GM21529 (cell line): Measurements from ENCODE around the gene FAM170B.
A peak's percentile ranks its signal among the peaks of the same experiment; 100 is the strongest.

Experiments
- ATAC-seq: cut with Tn5 transposase; IDR thresholded peaks from one replicate; pipeline ENCODE4 v1.9.1; 2021; ENCODE audit not compliant: unreplicated experiment

Gene FAM170B

GRCh38 chr10:49152663-49153062 is 18.8 kb upstream of the FAM170B start:
- ATAC-seq, result no peak

DNA sequence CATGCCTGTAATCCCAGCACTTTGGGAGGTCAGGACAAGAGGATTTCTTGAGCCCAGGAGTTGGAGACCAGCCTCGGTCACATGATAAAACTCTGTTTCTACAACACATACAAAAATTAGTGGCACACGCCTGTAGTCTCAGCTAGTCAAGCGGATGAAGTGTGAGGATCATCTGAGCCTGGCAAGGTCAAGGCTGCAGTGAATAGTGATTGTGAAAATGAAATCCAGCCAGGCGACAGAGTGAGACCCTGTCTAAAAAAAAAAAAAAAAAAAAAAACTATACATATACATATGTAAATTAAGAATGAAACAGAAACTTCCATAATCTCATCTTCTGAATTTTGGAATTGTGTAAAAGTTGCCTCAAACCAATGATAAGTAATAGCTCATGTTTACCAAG is 18.2 kb upstream of the FAM170B start:
- no peak for ATAC-seq

GRCh38 chr10:49151481-49151880 is 17.7 kb upstream of the FAM170B start:
- ATAC-seq, result no peak

GRCh38 chr10:49151025-49151445 is 17.2 kb upstream of the FAM170B start:
- no peak for ATAC-seq

DNA sequence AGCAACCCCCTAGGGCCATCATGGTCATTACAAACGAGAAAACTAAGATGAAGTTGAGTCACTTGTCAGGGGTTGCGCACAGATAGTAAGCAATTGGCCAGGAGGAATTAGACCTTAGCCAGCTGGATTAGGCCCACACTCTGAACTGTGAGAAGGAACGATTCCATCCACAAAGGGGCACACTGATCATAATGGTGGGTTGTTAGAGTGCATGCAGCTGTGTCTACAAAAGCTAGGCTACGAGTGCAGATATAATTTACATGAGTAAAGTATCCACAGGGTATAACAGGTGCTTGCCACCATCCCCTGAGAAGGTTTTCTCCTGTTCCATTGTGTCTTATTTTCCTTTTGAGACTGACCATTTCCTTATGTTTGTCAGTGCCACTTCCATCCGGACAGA is 16.6 kb upstream of the FAM170B start:
- ATAC-seq, result no peak

DNA sequence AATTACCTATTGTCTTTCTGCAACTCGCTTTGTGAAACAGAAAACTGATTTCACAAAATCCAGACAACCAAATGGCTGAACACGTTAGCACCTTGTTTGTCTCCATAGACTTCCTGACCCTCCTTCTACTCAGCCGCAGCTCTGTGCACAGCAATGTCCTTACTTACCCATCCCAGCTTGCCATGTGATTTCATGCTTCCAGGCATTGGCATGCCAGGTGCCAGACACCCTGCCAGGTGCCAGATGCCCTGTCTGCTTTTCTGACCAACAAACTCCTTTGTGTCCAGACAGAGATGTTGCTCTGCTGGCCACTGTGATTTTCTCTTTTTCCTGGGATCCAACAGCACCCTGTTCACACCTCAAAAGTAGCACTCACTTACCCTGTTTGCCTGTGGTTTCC is 16.1 kb upstream of the FAM170B start:
- ATAC-seq, result no peak

DNA sequence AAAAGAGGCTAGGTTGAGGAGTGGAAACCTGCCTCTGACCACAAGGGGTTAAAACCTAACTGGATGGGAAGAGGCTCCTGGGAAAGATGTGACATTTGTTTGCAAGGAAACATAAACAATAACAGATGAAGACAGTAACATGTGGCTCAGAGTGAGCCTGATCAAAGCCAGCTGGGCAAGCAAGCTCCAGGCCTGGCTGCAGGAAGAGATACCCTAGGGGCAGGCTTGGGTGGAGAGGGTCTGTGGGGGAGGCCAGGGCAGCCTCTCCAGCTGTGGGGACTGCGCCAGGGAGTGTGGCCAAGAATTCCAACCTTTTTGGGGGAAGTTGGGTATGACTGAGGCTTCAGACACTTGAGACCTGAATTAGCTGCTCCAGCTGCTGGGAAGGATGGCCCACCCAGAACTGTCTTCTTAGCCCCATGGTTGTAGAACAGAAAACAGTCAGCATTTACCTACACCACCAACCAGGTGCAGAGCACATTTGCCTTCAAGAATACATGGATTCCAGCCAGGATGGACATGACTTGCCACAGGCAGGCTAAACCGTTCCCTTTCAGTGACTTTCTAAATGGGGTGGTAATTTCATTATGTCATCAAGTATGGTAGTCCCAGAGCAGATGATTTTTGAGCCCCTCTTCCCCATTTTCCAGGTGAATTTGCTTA is 10.4 kb upstream of the FAM170B start:
- no peak for ATAC-seq

DNA sequence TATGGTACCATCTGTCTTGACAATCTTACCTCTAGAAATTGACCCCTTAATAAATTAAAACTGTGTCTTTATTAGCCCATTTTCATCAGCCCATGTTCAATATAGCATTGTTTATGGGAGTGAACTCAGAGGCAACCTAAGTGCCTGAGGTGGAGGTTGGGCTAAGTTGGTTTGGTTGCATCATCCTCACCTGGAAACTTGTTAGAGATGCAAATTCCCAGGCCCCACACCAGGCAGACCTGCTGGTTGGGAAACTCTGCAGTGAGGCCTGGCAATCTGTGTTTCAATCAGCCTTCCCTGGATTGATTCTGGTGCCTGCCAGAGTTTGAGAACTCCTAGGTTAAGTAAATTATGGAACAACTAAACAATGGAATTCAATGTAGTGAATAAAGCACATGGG is 9.4 kb upstream of the FAM170B start:
- ATAC-seq, result no peak

DNA sequence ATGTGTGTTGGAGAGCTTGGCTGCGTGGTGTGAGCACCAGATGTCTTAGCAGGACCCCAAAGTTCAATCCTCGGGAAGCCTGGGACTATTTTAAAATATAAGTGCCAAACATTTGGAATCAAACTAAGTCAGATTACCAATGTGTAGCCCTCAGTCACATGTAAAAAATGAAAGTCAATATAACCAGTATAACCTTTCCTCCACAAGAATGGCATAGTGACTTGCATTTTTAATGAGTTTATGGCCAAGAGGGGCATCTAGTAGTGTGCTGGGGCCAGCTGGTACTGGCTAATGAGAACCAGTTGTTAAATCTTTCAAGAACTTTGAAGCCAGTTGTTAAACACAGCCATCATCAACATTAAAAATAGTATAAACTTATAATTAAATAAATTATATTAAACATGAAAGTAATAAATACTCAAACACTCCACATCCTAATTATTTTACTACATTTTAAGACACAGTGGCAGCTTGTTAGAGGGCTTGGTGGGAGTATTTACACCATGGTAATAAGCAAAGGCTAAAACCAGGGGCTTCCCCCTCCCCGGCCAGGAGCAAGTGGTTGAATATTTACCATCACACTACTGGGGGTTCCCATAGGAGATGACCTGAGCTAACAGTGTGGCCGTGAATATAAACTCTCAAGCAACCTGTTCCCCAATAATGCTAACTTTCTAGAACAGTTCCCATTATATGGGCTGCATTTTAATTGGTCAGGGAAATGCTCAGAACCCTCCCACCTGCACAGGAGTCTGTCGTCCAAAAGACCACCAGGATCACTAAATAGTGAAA is 7.9 kb upstream of the FAM170B start:
- peak; percentile 61 for ATAC-seq

GRCh38 chr10:49140304-49141177 is 6.7 kb upstream of the FAM170B start:
- no peak for ATAC-seq

- ATAC-seq, result no peak
These were observed 6.0 kb upstream of the FAM170B start for GRCh38 chr10:49139846-49140195.

DNA sequence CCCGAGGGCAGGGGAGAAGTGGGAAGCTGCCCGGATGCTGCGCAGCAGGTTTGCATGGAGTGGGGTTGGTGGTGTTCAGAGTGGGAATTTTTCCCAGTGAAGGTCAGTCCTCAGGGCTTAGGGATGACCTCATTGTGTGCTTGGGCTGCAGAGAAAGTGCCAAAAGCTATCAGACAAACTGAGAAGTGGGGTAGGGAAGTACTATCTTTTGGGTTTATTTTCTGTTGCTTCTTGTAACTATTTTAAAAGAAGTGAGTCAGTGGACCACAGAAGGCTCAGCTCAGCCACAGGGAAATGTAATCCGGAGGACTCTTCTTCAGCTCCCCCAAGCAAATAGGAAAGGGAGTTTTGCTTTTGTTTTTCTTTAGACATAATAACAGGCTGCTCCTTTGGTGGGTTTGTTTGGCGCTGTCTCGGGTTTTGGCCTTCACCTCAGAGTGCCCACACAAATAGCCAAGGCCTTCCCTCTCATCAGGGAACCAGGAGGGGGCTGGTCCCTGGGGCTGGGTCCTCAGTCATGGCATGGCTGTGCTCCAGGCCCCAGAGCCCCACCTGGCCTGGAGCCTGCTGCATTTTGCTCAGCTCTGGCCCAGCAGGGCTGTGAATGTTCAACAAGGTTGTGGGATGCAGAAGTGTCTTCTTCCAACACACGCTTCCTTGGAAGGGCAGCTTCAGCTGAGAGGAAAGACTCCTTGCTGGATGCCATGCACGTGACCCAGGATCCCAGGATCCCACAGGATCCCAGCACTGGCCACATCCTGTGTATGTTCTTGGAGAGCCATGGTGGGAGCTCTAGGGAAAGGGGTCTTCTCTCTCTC is 5.4 kb upstream of the FAM170B start:
- ATAC-seq, result no peak

GRCh38 chr10:49138361-49138891 is 4.6 kb upstream of the FAM170B start:
- ATAC-seq, result no peak

DNA sequence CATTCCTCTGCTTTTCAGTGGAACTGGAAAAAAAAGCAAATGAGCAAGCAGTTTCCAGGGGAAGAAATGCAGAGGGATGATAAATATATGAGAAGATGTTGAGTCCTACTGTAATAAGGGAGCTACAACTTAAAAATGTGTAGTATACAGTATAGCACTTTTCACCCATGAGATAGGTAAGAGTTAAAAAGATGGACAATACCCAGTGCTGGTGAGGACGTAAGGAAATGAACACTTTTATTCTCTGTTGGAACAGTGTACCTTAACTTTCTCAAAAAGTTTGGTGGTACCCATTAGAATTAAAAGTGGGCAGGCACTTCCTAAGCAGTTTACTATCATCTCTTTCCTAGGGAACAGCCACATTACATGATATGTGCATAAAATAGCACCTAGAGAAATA is 2.7 kb upstream of the FAM170B start:
- ATAC-seq, result no peak

- ATAC-seq, result peak; percentile 49
These were observed 1.9 kb upstream of the FAM170B start for GRCh38 chr10:49135575-49136313.

DNA sequence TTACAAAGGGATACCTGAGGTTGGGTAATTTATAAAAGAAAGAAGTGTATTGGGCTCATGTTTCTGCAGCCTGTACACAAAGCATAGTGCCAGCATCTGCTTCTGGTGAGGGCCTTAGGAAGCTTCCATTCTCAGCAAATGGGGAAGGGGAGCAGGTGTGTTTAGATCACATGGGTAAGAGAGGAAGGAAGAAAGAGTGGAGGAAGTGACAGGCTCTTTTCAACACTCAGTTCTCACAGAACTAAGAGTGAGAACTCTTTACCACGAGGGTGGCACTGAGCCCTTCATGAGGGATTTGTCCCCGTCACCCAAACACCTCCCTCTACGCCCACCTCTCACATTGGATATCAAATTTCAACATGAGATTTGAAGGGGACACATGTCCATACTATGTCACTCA is 506 bp upstream of the FAM170B start:
- ATAC-seq, result no peak

DNA sequence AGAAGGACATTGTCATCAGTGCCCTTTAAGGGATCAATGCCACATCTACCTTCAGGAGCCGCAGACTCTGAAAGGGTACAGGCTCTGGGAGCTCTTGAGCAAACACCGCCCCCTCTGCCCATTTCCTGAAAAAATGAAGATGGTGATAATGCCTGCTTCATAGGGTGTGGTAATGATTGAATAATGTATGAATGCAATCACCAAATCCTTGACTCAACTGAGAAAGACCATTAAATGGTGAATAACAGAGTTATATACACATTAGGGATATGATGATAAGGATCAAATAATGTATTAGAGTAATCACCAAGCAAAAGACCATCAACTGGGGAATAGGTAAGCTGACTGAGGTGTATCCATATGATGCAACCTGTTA is 1.5 kb downstream of the FAM170B start:
- no peak for ATAC-seq

DNA sequence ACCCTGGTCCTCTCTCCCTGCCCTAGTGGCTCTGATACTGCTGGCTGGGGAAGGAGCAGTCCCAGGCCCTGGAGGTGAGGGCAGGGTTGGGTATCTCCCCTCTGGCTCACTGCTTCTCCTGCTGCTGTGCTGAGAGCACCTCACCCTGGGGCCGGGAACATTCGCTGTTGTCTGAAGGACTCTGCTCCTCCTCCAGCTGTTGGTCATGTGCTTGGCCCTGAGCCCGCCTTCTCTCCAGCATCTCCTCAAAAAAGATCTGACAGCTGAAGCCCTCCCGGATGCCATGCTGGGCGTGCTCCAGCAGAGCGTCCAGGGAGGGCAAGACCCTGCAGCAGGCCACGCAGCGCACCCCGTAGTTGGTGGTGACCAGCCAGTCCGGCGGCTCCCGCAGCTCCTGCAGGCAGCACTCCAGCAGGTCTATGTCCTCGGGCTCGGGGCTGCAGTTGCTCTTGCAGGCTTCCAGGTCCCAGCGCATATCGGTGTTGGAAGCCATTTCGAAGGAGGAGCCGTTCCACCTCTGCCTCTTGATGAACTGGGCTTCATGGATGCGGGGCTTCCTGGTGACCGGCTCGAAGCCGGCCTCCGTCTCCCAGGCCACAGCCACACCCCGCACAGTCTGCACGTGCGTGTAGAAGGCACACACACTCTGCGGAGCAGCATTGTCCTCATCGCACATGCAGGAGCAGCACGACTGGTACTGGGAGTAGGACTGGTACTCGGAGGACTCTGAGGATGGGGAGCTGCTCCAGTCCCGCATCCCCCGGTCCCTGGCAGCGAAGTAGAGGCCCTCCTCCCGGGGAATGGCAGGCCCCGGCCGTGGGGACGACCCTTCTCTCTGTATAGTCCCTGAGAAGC is 2.1 kb downstream of the FAM170B start:
- ATAC-seq, result no peak

DNA sequence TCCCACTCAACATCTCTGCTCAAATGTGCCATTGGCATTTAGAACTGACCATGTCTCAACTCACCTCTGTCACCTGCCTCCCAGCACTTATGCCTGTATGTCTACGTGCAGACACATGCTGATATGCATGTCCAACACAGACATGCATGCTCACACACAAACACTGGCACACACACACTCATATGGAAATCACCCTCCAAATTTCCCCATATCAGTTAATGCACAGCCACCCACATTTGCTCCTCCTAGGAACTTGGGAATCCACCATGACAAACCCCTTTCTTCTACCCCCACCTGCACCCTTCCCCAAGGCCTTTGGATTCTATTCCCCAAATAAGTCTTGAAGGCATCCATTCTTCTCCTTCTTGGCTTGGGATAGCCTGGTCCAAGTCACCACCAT is 4.4 kb downstream of the FAM170B start:
- no peak for ATAC-seq
